Ramos (cell line): ENCODE results near the gene MOGAT1.
"Not testable (repeated sequence)": the region's sequence is repeated elsewhere in the genome, so short reads cannot be mapped to it uniquely, and the experiment has no call there.

ENCODE experiments used
- in situ Hi-C: fragments of 300-500 bp; cut with MboI; formaldehyde crosslinking; loops from one replicate; pipeline ENCODE4 v1.14.3; 2022; ENCODE audit warnings: low sequenced_read_pairs; ENCODE audit not compliant: unreplicated experiment

Gene MOGAT1

GRCh38 chr2:222708274-222708710 is 36.8 kb downstream of the MOGAT1 start:
- in situ Hi-C loops: no loop called here

DNA sequence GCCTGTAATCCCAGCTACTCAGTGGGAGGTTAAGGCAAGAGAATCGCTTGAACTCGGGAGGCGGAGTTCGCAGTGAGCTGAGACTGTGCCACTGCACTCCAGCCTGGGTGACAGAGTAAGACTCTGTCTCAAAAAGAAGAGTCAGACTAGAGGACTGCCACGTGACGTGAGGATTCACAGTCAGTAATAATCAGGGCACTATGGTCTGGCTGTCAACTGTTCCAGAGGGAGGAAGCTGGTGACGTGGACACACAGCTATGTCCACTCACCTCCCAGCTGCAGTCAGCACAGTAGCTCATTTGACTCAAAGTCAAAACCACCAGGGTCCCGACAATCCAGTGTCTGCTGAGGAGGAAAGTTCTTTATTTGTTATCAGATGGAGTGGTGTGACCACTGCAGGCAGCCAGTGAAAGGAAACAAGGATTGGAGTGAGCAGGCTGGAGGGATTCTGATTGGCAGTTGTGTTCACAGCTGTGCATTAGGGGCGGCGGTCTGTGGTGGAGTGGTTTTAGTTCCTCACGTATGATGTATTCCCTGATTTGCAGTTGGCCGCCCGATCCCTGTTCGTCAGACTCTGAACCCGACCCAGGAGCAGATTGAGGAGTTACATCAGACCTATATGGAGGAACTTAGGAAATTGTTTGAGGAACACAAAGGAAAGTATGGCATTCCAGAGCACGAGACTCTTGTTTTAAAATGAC is 37.9 kb downstream of the MOGAT1 start:
- in situ Hi-C loops: no loop called here

GRCh38 chr2:222710736-222711135 is 39.3 kb downstream of the MOGAT1 start:
- in situ Hi-C loops: no loop called here

DNA sequence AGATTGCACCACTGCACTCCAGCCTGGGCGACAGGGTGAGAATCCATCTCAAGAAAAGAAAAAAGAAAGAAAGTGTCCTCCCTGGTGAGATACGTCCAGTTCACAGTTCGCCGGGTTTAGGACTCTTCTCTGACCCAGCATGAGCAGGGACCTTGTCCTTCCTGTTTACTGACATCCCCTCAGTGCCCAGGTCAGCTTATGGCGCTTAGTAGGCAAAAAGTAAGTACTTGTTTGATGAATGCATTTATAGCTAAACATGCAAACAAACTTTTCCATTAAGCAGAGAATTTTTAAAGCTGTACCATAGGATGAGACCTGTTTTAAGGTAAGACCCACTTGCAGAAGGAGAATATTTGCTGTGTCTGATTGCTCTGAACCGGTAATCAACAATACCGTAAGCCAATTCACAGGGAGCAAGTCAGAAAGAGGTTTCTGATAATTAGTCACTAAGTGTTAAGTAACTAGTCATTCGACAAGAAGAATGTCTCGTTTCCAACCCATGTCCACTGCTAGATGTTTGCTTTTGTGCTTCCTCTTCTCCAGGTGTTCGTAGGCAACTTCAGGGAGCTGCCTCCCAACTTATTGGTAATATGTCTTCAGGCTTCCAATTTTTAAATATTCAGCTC is 40.0 kb downstream of the MOGAT1 start:
- in situ Hi-C loops: no loop called here

DNA sequence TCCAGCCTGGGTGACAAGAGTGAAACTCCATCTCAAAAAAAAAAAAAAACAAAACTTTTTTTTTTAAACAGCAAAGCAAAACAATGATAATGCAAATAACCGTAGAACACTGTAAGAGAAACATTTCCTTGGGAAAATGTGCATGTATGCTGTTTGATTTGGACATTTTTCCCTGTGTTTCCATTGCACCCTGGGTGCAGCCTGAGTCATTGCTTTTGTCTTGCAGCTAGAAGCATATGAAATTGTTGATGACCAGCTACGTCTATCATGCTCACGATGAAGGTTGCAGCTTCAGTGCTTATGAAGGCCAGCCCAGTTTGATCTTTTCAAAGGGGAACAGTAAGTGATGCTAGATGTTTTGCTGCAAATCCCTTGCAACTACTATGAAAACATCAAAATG is 41.5 kb downstream of the MOGAT1 start:
- in situ Hi-C loops: no loop called here

- in situ Hi-C loops: no loop called here
Measured at GRCh38 chr2:222714361-222715241, 43.1 kb downstream of the MOGAT1 start.

DNA sequence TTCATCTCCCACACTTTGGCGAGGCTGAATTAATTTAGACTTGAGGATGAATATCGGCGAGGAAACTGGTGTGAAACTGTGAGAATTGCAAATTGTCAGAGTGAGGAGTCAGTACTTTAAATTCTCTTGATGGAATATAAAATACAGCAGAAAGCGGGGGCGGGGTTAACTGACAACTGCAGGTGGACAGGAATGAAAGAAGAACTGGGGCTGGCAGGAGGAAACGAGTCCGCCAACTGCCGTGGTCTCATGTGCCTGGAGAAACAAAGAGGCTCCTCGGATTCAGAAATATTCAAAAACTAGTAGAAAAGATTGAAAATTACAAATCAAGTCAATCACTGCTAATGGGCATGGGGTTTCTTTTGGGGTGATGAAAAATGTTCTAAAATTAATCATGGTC is 44.3 kb downstream of the MOGAT1 start:
- in situ Hi-C loops: no loop called here

DNA sequence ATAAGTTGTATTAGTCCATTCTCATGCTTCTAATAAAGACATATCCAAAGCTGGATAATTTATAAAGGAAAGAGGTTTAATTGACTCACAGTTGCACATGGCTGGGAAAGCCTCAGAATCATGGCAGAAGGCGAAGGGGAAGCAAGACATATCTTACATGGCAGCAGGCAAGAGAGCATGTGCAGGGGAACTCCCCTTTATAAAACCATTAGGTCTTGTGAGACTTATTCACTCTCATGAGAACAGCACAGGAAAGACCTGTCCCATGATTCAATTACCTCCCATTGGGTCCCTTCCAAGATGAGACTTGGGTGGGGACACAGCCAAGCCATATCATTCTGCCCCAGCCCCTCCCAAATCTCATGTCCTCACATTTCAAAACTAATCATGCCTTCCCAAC is 48.3 kb downstream of the MOGAT1 start:
- in situ Hi-C loops: not testable (repeated sequence)

DNA sequence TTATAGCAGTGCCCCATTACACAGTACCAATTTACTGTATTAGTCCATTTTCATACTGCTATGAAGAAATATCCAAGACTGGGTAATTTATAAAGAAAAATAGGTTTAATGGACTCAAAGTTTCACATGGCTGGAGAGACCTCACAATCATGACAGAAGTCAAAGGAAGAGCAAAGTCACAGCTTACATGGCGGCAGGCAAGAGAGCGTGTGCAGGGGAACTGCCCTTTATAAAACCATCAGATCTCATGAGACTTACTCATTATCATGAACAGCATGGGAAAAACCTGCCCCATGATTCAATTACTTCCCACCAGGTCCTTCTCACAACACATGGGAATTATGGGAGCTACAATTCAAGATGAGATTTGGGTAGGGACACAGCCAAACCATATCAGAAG is 50.1 kb downstream of the MOGAT1 start:
- in situ Hi-C loops: not testable (repeated sequence)

GRCh38 chr2:222722327-222722946 is 51.0 kb downstream of the MOGAT1 start:
- in situ Hi-C loops: no loop called here

- in situ Hi-C loops: no loop called here
Measured at GRCh38 chr2:222724208-222724607, 52.8 kb downstream of the MOGAT1 start.

DNA sequence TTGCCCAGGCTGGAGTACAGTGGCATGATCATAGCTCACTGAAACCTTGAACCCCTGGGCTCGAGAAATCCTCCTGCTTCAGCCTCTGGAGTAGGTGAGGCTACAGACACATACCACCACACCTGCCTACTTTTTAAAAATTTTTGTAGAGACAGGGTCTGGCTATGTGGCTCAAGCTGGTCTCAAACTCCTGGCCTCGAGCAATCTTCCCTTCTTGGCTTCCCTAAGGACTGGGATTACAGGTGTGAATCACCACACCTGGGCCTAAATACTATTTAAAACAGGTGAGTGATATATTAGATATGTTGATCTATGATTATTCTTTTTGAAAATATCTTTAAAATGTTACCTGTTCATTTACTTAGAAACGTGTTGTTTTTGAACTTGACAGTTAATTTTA is 57.2 kb downstream of the MOGAT1 start:
- in situ Hi-C loops: no loop called here

DNA sequence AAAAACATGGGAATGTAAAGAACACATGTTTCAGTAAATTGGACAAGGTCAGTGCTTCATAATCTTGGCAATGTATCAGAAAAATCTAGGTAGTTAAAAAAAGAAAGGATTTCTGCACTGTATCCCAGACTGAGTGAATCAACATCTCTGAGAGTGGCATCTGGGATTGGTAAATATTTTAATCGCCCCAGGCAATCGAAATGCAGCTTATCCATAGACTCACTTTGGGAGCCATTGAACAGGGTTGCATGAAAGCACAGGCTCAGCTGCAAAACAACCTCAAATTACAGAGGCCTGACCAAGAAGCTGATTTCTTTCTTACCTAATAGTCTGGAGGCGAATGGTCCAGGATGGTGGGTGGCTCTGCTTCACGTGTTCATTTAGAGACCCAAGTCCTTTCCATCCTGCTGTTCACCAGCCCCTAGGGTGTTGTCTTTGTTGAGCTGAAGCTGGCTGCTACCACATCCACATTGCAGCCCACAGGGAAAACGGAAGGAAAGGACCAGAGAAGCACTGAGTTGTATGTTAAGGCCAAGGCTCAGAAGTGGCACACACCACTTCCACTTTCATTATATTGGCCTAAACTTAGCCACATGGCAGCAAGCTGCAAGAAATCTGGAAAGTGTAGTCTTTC is 59.0 kb downstream of the MOGAT1 start:
- in situ Hi-C loops: no loop called here

- in situ Hi-C loops: no loop called here
Measured at GRCh38 chr2:222731201-222731621, 59.8 kb downstream of the MOGAT1 start.

GRCh38 chr2:222732489-222733178 is 61.2 kb downstream of the MOGAT1 start:
- in situ Hi-C loops: no loop called here

- in situ Hi-C loops: no loop called here
Measured at GRCh38 chr2:222733470-222733845, 62.0 kb downstream of the MOGAT1 start.

GRCh38 chr2:222733846-222734702 is 62.6 kb downstream of the MOGAT1 start:
- in situ Hi-C loops: no loop called here

GRCh38 chr2:222734703-222735014 is 63.2 kb downstream of the MOGAT1 start:
- in situ Hi-C loops: no loop called here

DNA sequence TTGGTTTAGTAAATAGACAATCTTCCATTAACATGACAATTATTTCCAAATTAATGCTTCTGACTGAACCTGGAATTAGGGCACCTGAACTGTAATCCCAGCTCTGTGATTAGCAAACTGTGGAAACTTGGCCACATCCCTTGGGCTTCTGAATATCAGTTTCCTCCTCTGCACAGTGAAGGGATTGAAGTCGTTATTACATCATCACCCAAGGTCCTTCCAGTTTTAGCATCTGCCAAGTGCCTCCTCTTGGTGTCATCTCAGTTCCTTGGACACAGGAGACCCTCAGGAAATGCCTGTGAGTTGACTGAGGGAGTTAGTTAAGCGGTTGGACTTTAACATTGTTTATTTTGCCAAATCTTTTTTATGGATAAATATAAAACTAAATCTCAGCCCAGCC is 64.8 kb downstream of the MOGAT1 start:
- in situ Hi-C loops: no loop called here
